ENCODE results near the gene RRAGC. TPM values are rescaled to one million over a fixed set of nuclear protein-coding genes. Genes with fewer than 3 reads are reported as not detected.

The RRAGC gene
- total and polyA plus RNA-seq, 2 donors (not counting 3 experiments of a cell fraction or from before 2014, with no cell fraction given) = 24.1 to 40.1 TPM

DNA sequence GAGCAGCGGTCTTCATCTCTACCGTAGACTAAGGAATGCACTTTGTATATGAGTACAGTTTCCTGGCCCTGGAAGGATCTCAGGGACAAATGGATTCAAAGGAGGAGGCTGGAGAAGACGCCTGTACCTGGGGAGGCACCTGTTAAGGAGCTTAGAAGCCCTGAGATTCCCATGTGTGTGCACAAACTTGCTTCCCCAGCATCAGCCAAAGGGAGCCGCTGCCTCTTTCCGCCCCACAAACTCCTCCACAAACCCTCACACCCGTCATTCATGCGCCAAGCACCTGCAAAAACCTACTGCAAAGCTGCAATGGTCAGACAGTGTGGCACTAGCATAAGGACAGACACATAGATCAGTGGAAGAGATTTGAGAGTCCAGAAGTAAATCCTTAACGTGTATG, 54.5 kb downstream of the RRAGC start:
- dilution Hi-C loops (cut with MboI; ENCODE audit: extremely low pct_ligation_motif_present, low sequenced_read_pairs) (no loop called here), intact Hi-C loops (cut with micrococcal nuclease) (no loop called here)
- FAIRE-seq (no peak), DNase-seq (ENCODE audit: low read depth, low spot score) (no peak)
- no peaks in the 10 kb centered on the region for H4K20me1 ChIP-seq (replicated peaks; ENCODE audit: control insufficient read depth, extremely low read depth, insufficient read depth, low read length)
- ChIA-PET CTCF (no interaction called here), POLR2A (no interaction called here)
- no peak overlapping the region for H3K4me2 ChIP-seq (ENCODE audit: insufficient read depth, low read length)
- H3K9me1 ChIP-seq (replicated peaks; ENCODE audit: control insufficient read depth, extremely low read depth, insufficient read depth, low read length) = no peaks in the 10 kb centered on the region
- TF ChIP-seq MYC (IDR thresholded peaks at IDR 0.05; ENCODE audit: low read depth, low read length) (no peak), EZH2 (IDR thresholded peaks at IDR 0.05; ENCODE audit: borderline replicate concordance, low read depth, low read length, severe bottlenecking) (no peak), CTCF (IDR thresholded peaks at IDR 0.05; ENCODE audit: extremely low read depth in 1 of 2, insufficient read depth in 1 of 2, low read depth in 1 of 2, low read length in 2 of 2) (no peak), GATA2 (IDR thresholded peaks at IDR 0.05; ENCODE audit: insufficient read depth, insufficient read length, low read depth, low read length) (no peak), POLR2A (IDR thresholded peaks at IDR 0.05; ENCODE audit: low read depth, low read length) (no peak), POLR2AphosphoS5 (IDR thresholded peaks at IDR 0.05; ENCODE audit: insufficient read depth, low read depth, low read length) (no peak), JUN (IDR thresholded peaks at IDR 0.05; ENCODE audit: borderline replicate concordance, insufficient read depth, insufficient read length, low read depth) (no peak), FOS (IDR thresholded peaks at IDR 0.05; ENCODE audit: borderline replicate concordance, insufficient read depth, low read length) (no peak)
- TF ChIP-seq, protein P1, sequence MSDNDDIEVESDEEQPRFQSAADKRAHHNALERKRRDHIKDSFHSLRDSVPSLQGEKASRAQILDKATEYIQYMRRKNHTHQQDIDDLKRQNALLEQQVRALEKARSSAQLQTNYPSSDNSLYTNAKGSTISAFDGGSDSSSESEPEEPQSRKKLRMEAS (IDR thresholded peaks at IDR 0.05; ENCODE audit: insufficient read depth, insufficient read length) = no peak
- H2AFZ ChIP-seq (ENCODE audit: low read depth, low read length) = no peak overlapping the region
- H3K9ac ChIP-seq (replicated peaks; ENCODE audit: extremely low read depth, insufficient read depth, low read length) = no peak overlapping the region
- no TSS peak for BruUV-seq (replicated peaks)
- no peaks in the 10 kb centered on the region for H3K79me2 ChIP-seq (ENCODE audit: control insufficient read depth, insufficient read depth, low read length)
- H3K27me3 ChIP-seq (ENCODE audit: control insufficient read depth in 2 of 2, insufficient read depth in 2 of 2, low read length in 2 of 2) = peaks cover 18 to 28% of the 10 kb centered on the region in 2 experiments
- H3K9me3 ChIP-seq (replicated peaks; ENCODE audit: control insufficient read depth, insufficient read depth, low read length) = no peaks in the 10 kb centered on the region
- H3K36me3 ChIP-seq (ENCODE audit: control insufficient read depth in 2 of 2, extremely low read depth in 1 of 2, insufficient read depth in 2 of 2, low read length in 2 of 2) = no peaks in the 10 kb centered on the region
- no peak overlapping the region for H3K27ac ChIP-seq (ENCODE audit: insufficient read depth, low read depth, low read length)
- no peak overlapping the region for H3K4me3 ChIP-seq (replicated peaks in 1 of 3; ENCODE audit: insufficient read depth in 1 of 3, low read depth in 1 of 3, low read length in 3 of 3)
- H3K4me1 ChIP-seq (ENCODE audit: control insufficient read depth, extremely low read depth, insufficient read depth, low read length) = no peaks in the 10 kb centered on the region

Measured in endothelial cell of umbilical vein (primary cell).